ENCODE data around the gene L1CAM. TPM values are rescaled to one million over a fixed set of nuclear protein-coding genes. Genes with fewer than 3 reads are reported as not detected.
A peak's percentile ranks its signal among the peaks of the same experiment; 100 is the strongest.

The L1CAM gene
- total and polyA plus RNA-seq, 2 of the 8 experiments (the other 6 are each of a cell fraction or from before 2014, with no cell fraction given): 11.0 to 43.0 TPM

DNA sequence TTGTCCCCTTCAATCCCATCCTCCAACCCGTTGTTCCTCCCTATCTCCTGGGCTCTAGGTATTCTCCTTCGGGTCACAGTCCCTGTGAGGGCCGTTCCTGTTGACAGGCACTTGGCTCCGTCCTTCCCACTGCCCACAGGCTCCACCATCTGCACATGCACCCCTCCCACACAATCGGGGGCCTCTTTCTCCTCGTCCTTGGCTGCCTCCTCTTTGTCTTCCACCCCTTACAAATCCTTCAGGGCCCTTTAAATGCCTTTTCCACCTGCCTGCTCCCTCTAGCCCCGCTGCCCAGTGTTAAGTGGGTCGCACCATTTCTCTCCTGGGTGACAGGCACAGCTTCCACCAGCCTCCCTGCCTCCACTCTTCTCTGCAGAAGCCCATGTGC, 15.8 kb upstream of the L1CAM start:
- no peaks in the 10 kb centered on the region for H3K36me3 ChIP-seq (ENCODE audit: control insufficient read depth in 2 of 4, insufficient read depth in 4 of 4, low read length in 3 of 4)

More for the DNA sequence above, 15.8 kb upstream of the L1CAM start:
- Histone ChIP-seq H3K23ac (ENCODE audit: insufficient read length) (no peak overlapping the region), H3K4me1 (replicated peaks in 1 of 4; ENCODE audit: control insufficient read depth in 3 of 4, insufficient read depth in 4 of 4, low read length in 3 of 4) (peaks cover 0 to 12% (median 0%) of the 10 kb centered on the region in 4 experiments; a peak in 1 of 7 replicates), H3K14ac (ENCODE audit: insufficient read length) (no peak overlapping the region), H2BK12ac (ENCODE audit: low read depth, low read length) (peak overlapping the region; percentile 60; the same call in 1 of the 2 replicates), H3K56ac (replicated peaks; ENCODE audit: insufficient read length, low read depth, low read length) (no peak overlapping the region), H3K27me3 (replicated peaks in 1 of 4; ENCODE audit: control insufficient read depth in 3 of 4, extremely low read depth in 1 of 4, insufficient read depth in 3 of 4, low read length in 3 of 4) (no peaks in the 10 kb centered on the region), H2AFZ (ENCODE audit: low read length) (no peak overlapping the region), H3K9ac (replicated peaks in 1 of 4; ENCODE audit: extremely low read depth in 1 of 4, low read depth in 3 of 4, low read length in 3 of 4) (no peak overlapping the region), H2BK20ac (ENCODE audit: low read length) (no peak overlapping the region), H3K23me2 (ENCODE audit: low read depth, low read length) (peaks cover 3% of the 10 kb centered on the region; the same call in 1 of the 2 replicates), H3K27ac (ENCODE audit: low read depth, low read length) (no peak overlapping the region), H3K79me1 (ENCODE audit: low read depth, low read length) (no peaks in the 10 kb centered on the region), H3K4me2 (ENCODE audit: insufficient read depth in 1 of 2, low read depth in 2 of 2, low read length in 2 of 2) (no peak overlapping the region), H3K9me3 (ENCODE audit: insufficient read depth in 2 of 2, low read depth in 1 of 2, low read length in 1 of 2) (no peaks in the 10 kb centered on the region), H2BK15ac (ENCODE audit: low read length) (no peak overlapping the region), H3K4ac (replicated peaks; ENCODE audit: insufficient read length, low read depth, low read length) (no peak overlapping the region), H3K18ac (ENCODE audit: extremely low read depth, low read length) (no peak overlapping the region; the same call in 1 of the 2 replicates), H3K79me2 (ENCODE audit: control insufficient read depth in 1 of 2, insufficient read depth in 2 of 2, low read length in 2 of 2) (no peaks in the 10 kb centered on the region), H4K8ac (ENCODE audit: extremely low read depth, insufficient read depth, low read length) (no peak overlapping the region), H2BK5ac (ENCODE audit: low read depth, low read length) (peak overlapping the region; percentile 78; the same call in 1 of the 2 replicates), H2AK5ac (ENCODE audit: low read depth, low read length) (no peak overlapping the region), H4K91ac (replicated peaks; ENCODE audit: insufficient read length, low read length) (peak overlapping the region; percentile 95), H3K4me3 (ENCODE audit: extremely low read depth in 1 of 4, insufficient read depth in 2 of 4, low read depth in 3 of 4, low read length in 4 of 4) (no peak overlapping the region), H4K20me1 (replicated peaks in 1 of 2; ENCODE audit: control insufficient read depth in 1 of 2, insufficient read depth in 2 of 2, low read length in 2 of 2) (peaks cover 0 to 4% of the 10 kb centered on the region in 2 experiments), H2BK120ac (replicated peaks; ENCODE audit: low read depth, low read length) (no peak overlapping the region), H4K5ac (ENCODE audit: insufficient read length, low read depth, low read length) (no peak overlapping the region)
- TF ChIP-seq RFX5 (IDR thresholded peaks at IDR 0.05; ENCODE audit: borderline replicate concordance, low read depth, low read length): no peak
- no peak for TF ChIP-seq TAF7 (optimal IDR thresholded peaks at IDR 0.05; ENCODE audit: borderline replicate concordance, low read depth, low read length)
- no peak for TF ChIP-seq KDM5A (IDR thresholded peaks at IDR 0.05; ENCODE audit: low read length)
- TF ChIP-seq SIX5 (IDR thresholded peaks at IDR 0.05; ENCODE audit: low read depth, low read length): no peak
- no peak for TF ChIP-seq CBX5 (IDR thresholded peaks at IDR 0.05; ENCODE audit: low read depth, low read length)
- TF ChIP-seq SIRT6 (IDR thresholded peaks at IDR 0.05; ENCODE audit: low read length): no peak
- TF ChIP-seq CHD2 (IDR thresholded peaks at IDR 0.05; ENCODE audit: low read length): no peak
- no peak for TF ChIP-seq ASH2L (IDR thresholded peaks at IDR 0.05; ENCODE audit: low read length)
- no peak for TF ChIP-seq SAP30 (IDR thresholded peaks at IDR 0.05; ENCODE audit: insufficient read depth, insufficient replicate concordance, low read length)
- TF ChIP-seq POLR2AphosphoS5 (IDR thresholded peaks at IDR 0.05; ENCODE audit: low read depth, low read length): no peak
- TF ChIP-seq JUND (IDR thresholded peaks at IDR 0.05; ENCODE audit: low read length): no peak
- TF ChIP-seq EGR1 (IDR thresholded peaks at IDR 0.05; ENCODE audit: borderline replicate concordance, low read depth, low read length): no peak
- no peak for TF ChIP-seq RNF2 (IDR thresholded peaks at IDR 0.05; ENCODE audit: borderline replicate concordance, low read depth, low read length, missing control alignments, poor library complexity, severe bottlenecking)
- no peak for TF ChIP-seq KDM4A (IDR thresholded peaks at IDR 0.05; ENCODE audit: low read depth, low read length, severe bottlenecking)
- no peak for DNase-seq (ENCODE audit: low read depth in 1 of 2, low spot score in 2 of 2)
- ChIA-PET POLR2A (ENCODE audit: partially characterized antibody) (no interaction called here), CTCF (ENCODE audit: partially characterized antibody) (interaction anchor here (1.6 kb wide), 1 partner anchor 8 kb away, joined by 4 read pairs; no protein-coding TSS in a partner anchor)
- 78% methylated on average over 8 of the region's 8 CpGs; no CpG with 5 or more reads in 1 of the 2 experiments for WGBS, 2 experiments (ENCODE audit: extremely low coverage in 1 of 2, insufficient coverage in 1 of 2, insufficient read length in 1 of 2, insufficient replicate concordance in 2 of 2, low coverage in 1 of 2, low lambda C conversion rate in 2 of 2, missing lambda C conversion rate in 1 of 2)
- no peak for FAIRE-seq
